ENCODE data around the gene PSME4. TPM values are rescaled to one million over a fixed set of nuclear protein-coding genes. Genes with fewer than 3 reads are reported as not detected.
"Not testable (repeated sequence)": the region's sequence is repeated elsewhere in the genome, so short reads cannot be mapped to it uniquely, and the experiment has no call there.

Gene PSME4
- total RNA-seq, 1 donor from 2014 or later: 35.3 TPM

DNA sequence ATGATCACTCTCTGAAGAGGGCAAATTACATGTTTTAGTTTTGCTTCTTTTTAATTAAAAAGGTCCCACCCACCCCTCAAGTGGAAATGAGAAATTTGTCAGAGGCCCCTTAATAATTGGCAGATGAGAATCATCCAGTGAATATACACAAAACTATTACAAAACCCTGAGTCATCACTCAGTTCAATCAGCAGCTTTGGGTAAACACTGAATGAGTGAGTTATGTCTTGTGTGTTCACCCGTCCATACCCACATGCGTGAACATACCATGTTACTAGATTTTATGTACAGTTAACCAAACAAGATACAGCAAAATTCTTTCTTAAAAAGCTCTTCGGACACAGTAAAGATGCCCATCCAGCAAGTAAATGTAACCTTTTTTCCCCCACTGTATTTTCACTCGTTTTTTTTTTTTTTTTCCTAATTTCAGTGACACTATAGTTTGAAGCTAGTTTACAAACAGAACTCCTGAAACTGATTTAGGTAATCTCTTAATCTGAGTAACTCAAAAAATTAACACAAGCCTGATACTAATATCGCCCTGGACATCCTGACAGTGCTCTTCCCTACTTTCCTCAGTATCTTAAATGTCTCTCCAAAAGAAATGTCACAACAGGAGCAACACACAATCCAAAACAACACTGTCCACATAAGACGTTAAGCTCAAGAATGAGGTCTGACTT, 1.4 kb downstream of the PSME4 start:
- no peak for DNase-seq (ENCODE audit: low spot score)

DNA sequence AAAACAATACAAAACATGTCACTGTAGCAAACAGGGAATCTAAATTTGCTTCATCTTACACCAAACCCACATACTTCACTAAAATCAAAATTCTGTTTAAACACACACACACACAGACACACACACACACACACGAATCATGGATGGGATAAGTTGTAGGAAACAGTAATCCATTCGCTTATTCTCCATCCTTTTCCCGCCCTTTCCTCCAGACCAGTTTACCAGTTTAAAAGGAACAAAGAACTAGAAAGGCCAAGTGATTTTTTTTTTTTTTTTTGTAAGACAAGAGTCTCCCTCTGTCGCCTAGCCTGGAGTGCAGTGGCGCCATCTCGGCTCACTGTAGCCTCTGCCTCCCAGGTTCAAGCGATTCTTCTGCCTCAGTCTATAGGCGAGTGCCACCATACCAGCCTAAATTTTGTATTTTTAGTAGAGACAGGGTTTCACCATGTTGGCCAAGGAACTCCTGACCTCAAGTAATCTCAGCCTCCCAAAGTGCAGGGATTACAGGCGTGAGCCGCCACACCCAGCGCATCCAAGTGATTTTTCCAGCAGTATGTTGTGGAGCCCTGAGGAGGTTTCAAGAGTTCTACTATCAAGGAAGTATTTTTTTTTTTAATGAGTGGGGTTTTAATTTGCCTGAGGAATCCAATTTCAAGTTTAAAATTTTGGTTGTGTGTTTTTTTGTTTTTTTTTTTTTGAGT, 5.7 kb downstream of the PSME4 start:
- no peak for DNase-seq (ENCODE audit: low spot score)

More for the DNA sequence above, 1.4 kb downstream of the PSME4 start:
- peak; percentile 42 for ATAC-seq

DNA sequence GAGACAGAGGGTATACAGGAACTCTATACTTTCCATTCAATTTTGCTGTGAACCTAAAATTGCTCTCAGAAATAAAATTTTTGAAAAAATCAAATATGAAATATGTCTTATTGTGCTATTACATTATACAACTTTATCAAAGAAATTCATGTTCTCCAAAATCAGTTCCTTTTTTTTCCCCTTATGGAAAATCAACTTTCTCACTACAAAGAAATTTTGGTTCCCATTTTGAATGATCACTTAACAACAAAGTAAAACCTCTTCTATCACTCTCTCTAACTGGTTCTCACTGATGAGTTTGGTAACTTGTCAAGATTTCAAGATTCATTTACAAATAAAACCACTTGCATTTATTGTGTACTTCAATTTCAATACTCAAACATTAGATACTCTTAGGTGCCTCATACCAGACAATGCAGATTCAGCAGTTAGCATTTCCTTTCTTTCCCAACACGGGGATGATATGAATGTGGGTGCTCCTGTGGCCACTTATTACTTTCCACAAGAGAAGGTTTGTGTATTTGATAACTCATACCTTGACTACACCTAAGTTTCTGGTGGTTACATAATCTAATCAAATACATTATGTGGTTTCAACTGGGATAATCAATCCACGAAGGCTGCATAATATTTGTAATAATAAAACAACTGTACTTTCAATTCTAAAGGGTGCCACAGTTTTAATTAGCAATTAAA, 6.4 kb downstream of the PSME4 start:
- ATAC-seq (no peak), DNase-seq (ENCODE audit: low spot score) (no peak)

More for the DNA sequence above, 5.7 kb downstream of the PSME4 start:
- no peak for ATAC-seq

DNA sequence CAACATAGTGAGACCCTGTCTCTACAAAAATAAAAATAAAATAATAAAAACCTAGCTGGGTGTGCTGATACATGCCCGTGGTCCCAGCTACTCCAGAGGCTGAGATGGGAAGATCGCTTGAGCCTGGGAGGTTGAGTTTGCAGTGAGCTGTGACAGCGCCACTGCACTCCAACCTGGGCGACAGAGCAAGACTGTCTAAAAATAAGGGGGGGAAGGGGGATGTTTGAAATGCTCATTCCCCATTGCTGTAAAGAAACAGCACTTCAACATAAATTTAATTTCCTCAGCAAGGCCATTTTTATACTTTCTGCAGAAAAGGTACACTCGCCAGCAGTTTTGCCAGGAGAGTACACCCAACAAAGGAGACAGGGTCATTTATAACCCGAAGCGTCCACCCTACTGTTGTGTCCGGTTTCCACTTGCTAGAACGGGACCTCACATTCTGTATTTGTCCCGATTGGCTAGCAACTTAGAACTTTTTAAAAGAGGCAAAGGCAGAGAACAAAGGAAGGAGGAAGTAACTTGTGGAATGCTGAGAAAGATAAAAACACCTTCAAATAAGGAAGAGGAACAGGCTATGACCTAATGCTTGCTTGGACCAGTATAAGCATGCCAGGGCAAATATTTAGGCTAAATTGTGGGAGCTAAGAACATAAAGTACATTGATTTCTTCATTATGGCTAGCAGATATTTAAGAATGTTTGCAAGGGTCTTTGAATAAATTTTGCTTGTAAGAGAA, 9.1 kb downstream of the PSME4 start:
- not testable (repeated sequence) for DNase-seq (ENCODE audit: low spot score); ATAC-seq

DNA sequence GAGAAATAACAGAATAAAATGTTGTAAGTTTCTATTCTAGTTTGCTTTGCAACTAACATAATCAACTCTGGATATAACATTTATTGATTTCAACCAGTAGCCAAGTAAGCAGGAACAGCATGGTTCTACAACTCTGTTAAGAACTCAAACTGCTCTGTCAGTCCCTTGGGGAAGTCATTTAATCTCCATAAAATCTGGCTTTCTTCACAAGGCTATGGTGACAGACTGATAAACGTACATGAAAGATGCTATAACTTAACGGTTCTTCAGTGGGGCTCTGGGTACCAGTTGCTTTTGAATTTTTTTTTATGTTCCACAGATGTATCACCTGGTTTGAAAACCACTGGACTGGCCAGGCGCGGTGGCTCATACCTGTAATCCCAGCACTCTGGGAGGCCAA, 10.3 kb downstream of the PSME4 start:
- ATAC-seq: peak; percentile 14
- DNase-seq (ENCODE audit: low spot score): no peak

- DNase-seq (ENCODE audit: low spot score): no peak
- ATAC-seq: no peak
Measured at GRCh38 chr2:53958443-53958842, 12.3 kb downstream of the PSME4 start.

DNA sequence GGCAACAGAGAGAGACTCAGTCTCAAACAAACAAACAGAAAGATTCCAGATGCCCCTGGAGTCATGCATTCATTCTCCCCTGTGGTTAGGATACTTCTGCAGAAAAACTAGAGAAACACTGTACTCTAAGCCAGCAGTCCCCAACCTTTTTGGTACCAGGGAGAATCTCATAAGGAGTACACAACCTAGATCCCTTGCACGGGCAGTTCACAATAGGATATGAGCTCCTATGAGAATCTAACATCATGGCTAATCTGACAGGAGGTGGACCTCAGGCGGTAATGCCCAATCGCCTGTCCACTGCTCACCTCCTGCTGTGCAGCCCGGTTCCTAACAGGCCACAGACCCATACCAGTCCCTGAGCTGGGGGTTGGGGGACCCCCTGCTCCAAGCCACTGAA, 18.3 kb downstream of the PSME4 start:
- ATAC-seq (no peak), DNase-seq (ENCODE audit: low spot score) (no peak)

- DNase-seq (ENCODE audit: low spot score) (no peak), ATAC-seq (peak; percentile 25)
Measured at GRCh38 chr2:53949457-53949856, 21.3 kb downstream of the PSME4 start.

- no peak for DNase-seq (ENCODE audit: low spot score)
- ATAC-seq: no peak
Measured at GRCh38 chr2:53945538-53945937, 25.3 kb downstream of the PSME4 start.

DNA sequence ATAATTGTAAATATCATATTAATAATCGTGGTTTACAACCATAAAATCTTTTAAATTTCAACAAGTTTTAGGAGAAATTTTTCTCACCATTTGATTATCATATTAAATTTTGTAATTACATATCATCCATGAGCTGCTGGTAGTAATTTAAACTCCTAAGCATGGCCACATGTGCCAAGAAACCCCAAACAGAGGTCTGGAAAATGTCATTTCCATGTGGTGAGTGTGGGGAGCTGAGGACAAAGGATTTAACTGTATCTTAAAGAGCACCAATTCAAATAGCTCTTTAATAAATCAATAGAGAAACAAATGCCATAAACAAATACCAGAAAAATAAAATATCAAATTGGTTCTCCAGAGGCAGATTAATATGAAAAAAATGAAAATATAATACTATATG, 26.3 kb downstream of the PSME4 start:
- ATAC-seq: no peak
- DNase-seq (ENCODE audit: low spot score): no peak

GRCh38 chr2:53942280-53942679, 28.5 kb downstream of the PSME4 start:
- DNase-seq (ENCODE audit: low spot score): no peak
- ATAC-seq: no peak

- DNase-seq (ENCODE audit: low spot score): no peak
- no peak for ATAC-seq
Measured at GRCh38 chr2:53941749-53942148, 29.0 kb downstream of the PSME4 start.

DNA sequence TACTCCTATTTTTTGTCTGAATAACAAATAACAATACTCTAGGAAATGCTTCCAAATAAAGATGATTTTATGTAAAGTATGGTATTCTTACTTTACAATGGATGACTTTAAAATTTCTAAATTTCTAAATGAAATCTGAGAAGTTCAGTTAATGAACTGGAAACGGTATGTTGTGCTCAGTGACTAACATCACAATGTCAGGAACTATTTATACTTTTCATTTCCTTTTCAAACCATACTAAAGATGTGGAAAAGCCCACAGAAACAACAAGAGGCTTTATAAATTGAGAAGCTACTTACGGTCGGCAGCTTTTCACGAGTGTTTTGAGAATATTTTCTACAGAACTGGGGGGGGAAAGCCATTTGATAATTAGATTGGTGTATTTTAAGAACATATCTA, 31.1 kb downstream of the PSME4 start:
- ATAC-seq (no peak), DNase-seq (ENCODE audit: low spot score) (no peak)

DNA sequence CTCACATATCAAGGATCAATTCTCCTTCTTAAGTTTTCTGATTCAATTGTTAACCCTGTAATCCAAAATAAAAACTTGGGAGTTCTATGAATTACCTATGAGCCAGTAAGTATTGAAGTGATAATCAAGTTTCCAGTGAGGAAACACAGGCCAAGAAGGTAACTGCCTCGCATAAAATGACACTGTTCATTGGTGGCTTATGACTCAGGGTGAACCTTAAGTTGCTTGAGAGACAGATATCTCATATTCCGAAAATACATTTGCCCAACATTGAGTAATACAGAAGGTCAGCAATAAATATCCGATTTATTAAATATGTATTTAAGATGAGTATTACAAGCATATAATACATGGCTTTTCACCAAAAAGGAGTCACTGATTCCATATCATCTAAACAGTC, 31.9 kb downstream of the PSME4 start:
- no peak for ATAC-seq
- DNase-seq (ENCODE audit: low spot score): no peak

DNA sequence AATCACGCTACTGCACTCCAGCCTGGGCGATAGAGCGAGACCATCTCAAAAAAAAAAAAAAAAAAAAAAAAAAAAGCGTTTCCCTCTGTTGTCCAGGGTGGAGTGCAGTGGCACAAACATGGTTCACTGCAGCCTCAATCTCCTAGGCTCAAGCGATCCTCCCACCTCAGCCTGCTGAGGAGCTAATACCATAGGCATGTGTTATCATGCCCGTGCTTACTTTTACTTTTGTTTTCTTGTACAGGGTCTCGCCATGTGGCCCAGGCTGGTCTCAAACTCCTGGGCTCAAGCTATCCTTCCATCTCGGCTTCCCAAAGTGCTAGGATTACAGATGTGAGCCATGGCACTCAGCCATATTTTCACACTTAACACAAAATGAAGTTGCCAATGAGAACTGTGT, 37.5 kb downstream of the PSME4 start:
- DNase-seq (ENCODE audit: low spot score) (no peak), ATAC-seq (no peak)

DNA sequence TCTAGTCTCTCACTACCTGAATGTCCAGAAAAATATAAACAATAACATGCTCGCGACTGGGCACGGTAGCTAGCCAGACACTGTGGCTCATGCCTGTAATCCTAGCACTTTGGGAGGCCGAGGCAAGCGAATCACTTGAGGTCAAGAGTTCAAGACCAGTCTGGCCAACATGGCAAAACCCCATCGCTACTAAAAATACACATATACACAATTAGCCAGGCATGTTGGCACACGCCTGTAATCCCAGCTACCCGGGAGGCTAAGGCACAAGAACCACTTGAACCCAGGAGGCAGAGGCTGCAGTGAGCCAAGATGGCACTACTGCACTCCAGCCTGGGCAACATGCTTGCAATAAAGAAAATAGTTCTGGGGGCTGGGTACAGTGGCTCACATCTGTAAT, 44.5 kb downstream of the PSME4 start:
- not testable (repeated sequence) for ATAC-seq; DNase-seq (ENCODE audit: low spot score)

- ATAC-seq: peak; percentile 29
Measured at GRCh38 chr2:53913721-53914120, 57.1 kb downstream of the PSME4 start.

DNA sequence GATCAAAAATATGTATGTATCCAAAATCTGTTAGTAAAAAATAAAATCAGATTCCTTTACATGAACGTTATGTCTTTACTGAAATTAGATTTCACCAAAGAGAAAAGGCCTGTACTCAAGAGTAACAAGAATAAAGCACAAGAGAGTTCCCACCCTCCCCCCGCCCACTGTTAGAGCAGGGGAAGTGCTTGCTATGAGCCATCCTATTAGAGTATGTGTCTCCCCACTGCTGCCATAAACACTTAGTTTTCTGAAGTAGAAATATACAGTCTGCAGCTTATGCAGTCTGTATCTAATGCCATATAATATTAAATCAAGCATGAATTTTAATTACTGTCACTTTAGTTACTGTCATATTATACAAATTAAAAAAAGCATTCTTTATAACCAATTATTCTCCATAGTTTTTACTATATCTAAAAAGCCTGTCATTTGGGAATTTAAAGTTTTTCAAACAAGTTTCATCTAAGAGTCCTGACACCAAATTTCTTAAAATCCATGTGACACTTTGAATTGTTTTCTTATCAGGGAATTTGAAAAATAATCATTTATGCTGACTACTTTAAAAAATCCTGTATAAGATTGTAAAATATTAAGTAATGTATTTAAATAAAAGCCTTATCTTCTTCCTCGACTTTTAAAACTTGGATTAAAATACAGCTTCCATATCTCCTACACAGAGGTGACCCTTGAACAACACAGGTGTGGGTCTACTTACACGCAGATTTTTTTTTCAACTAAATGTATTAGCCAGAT, 59.2 kb downstream of the PSME4 start:
- no peak for DNase-seq (ENCODE audit: low spot score)
- ATAC-seq: no peak

More at GRCh38 chr2:53913721-53914120, 57.1 kb downstream of the PSME4 start:
- DNase-seq (ENCODE audit: low spot score): no peak

- DNase-seq (ENCODE audit: low spot score) (no peak), ATAC-seq (no peak)
Measured at GRCh38 chr2:53907582-53907981, 63.2 kb downstream of the PSME4 start.

DNA sequence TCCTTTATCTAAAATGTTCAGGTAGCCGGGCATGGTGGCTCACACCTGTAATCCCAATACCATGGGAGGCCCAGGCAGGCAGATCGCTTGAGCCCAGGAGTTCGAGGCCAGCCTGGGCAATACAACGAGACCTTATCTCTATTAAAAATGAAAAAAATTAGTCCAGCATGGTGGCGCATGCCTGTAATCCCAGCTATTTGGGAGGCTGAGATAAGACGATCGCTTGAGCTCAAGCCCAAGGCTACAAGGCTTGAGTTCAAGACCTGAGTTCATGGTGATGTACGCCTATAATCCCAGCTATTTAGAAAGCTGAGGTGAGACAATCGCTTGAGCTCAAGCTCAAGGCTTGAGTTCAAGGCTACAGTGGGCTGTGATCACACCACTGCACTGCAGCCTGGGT, 65.4 kb downstream of the PSME4 start:
- ATAC-seq: no peak
- no peak for DNase-seq (ENCODE audit: low spot score)

- DNase-seq (ENCODE audit: low spot score): no peak
- peak; percentile 31 for ATAC-seq
Measured at GRCh38 chr2:53903011-53903410, 67.8 kb downstream of the PSME4 start.

All from left lobe of liver (tissue), 2 donors.